Activated CD8-positive, alpha-beta T cell treated with anti-CD3 and anti-CD28 coated beads for 36 hours (primary cell): ENCODE results near the gene TCF19. TPM values are rescaled to one million over a fixed set of nuclear protein-coding genes. Genes with fewer than 3 reads are reported as not detected.

Source experiments
- ATAC-seq: fragments of 200-7000 bp; cut with Tn5 transposase; one replicate; pipeline ENCODE4 v1.10.0; 2021; ENCODE audit warnings: mild to moderate bottlenecking, moderate library complexity
- CTCF ChIA-PET: fragments of 350-600 bp; sonication (Branson Sonifier 250); formaldehyde crosslinking; loops from one replicate; lab custom pipeline; 2021; ENCODE audit warnings: antibody characterized with exemption; lab: Charles Lee
- POLR2A ChIA-PET: fragments of 350-600 bp; sonication (Branson Sonifier 250); formaldehyde crosslinking; loops from one replicate; lab custom pipeline; 2021; ENCODE audit warnings: antibody characterized with exemption; lab: Charles Lee
- DNase-seq: peaks from one replicate; pipeline ENCODE4 v3.0.0-alpha.2; 2020
- H3K27ac Mint-ChIP-seq: one replicate; pipeline ENCODE4 v1.8.0; 2021; ENCODE audit warnings: mild to moderate bottlenecking, mixed read lengths
- H3K27me3 Mint-ChIP-seq: one replicate; pipeline ENCODE4 v1.8.0; 2021; ENCODE audit warnings: mixed read lengths
- H3K36me3 Mint-ChIP-seq: one replicate; pipeline ENCODE4 v1.8.0; 2021; ENCODE audit warnings: low read depth, mixed read lengths
- H3K4me1 Mint-ChIP-seq: one replicate; pipeline ENCODE4 v1.8.0; 2021; ENCODE audit warnings: low read depth, mixed read lengths
- H3K4me3 Mint-ChIP-seq: one replicate; pipeline ENCODE4 v1.8.0; 2021; ENCODE audit warnings: mild to moderate bottlenecking, moderate library complexity, mixed read lengths
- H3K9me3 Mint-ChIP-seq: one replicate; pipeline ENCODE4 v1.8.0; 2021; ENCODE audit warnings: mixed read lengths
- intact Hi-C: fragments of 100-400 bp; cut with micrococcal nuclease; formaldehyde crosslinking; loops from one replicate; pipeline ENCODE4 v1.10.0; 2022
- total RNA-seq, 2 experiments: library from RNA; stranded (reverse); gene quantifications; one replicate each; pipeline ENCODE4 v1.2.3, GENCODE V29; 2021
- TF ChIP-seq, protein P1 (sequence below): fragments of 200-600 bp; IDR thresholded peaks from one replicate; pipeline ENCODE4 v1.8.0; 2022; ENCODE audit warnings: antibody characterized with exemption, mild to moderate bottlenecking

Gene TCF19
- total RNA-seq, 2 experiments from 2014 or later = 91.9 to 92.9 TPM

DNA sequence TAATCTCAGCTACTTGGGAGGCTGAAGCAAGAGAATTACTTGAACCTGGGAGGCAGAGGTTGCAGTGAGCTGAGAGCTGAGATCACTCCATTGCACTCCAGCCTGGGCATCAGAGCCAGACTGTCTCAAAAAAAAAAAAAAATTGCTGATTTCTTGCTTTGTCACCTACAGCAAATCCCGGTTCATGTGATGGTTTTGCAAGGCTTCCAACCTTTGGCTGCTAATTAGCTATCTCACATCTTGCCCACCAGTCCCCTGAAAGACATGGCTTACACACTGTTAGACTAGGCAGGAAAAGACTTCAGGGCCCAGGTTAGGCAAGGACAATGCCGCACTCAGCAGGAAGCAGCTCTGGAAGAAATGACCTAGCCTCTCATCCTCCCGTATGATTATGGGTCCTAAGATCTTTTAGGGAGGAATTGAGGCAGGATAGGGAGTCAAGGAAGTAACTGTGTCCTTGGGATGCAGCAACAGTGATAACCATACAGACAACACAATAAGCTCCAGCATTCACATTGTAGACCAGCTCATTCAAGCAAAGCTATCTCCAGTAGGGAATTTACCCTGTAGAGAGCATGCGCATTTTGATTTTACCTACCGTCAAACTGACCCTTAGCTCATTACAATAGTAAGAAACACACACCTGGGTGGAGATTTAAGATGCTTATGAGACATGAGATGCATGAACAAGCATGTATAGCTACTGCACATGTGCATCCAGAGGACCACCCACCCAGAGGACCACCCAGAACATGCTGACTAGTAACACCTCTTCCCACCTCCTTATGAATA, 52.5 kb downstream of the TCF19 start:
- POLR2A ChIA-PET = interaction anchor here (0.6 kb wide), 2 partner anchors 97 to 232 kb away, joined by 3 read pairs; no protein-coding TSS in a partner anchor
- Mint-ChIP-seq H3K36me3 (no peaks in the 10 kb centered on the region), H3K27ac (no peak overlapping the region), H3K9me3 (no peaks in the 10 kb centered on the region), H3K4me3 (no peak overlapping the region), H3K27me3 (no peaks in the 10 kb centered on the region), H3K4me1 (peaks cover 5% of the 10 kb centered on the region)
- TF ChIP-seq, protein P1, sequence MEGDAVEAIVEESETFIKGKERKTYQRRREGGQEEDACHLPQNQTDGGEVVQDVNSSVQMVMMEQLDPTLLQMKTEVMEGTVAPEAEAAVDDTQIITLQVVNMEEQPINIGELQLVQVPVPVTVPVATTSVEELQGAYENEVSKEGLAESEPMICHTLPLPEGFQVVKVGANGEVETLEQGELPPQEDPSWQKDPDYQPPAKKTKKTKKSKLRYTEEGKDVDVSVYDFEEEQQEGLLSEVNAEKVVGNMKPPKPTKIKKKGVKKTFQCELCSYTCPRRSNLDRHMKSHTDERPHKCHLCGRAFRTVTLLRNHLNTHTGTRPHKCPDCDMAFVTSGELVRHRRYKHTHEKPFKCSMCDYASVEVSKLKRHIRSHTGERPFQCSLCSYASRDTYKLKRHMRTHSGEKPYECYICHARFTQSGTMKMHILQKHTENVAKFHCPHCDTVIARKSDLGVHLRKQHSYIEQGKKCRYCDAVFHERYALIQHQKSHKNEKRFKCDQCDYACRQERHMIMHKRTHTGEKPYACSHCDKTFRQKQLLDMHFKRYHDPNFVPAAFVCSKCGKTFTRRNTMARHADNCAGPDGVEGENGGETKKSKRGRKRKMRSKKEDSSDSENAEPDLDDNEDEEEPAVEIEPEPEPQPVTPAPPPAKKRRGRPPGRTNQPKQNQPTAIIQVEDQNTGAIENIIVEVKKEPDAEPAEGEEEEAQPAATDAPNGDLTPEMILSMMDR = no peak
- CTCF ChIA-PET = interaction anchor here (1.0 to 1.9 kb wide), 4 partner anchors 25 to 232 kb away, joined by 3 to 6 read pairs (median 4); no protein-coding TSS in a partner anchor
- DNase-seq = no peak
- ATAC-seq = no peak
- intact Hi-C loops = no loop called here

Other genes with a start within 250 kb of the TCF19 start
- 10 to 100 TPM; 83.0 to 84.0 TPM for gene VARS2, start 244.4 kb upstream of the TCF19 start, total RNA-seq
- not detected for gene SFTA2, start 226.4 kb upstream of the TCF19 start, total RNA-seq
- gene MUCL3, start 217.6 kb upstream of the TCF19 start, total RNA-seq = not detected
- gene MUC21, start 174.9 kb upstream of the TCF19 start, total RNA-seq = not detected
- gene MUC22, start 148.1 kb upstream of the TCF19 start, total RNA-seq = not detected
- gene C6orf15, start 46.0 kb upstream of the TCF19 start, total RNA-seq = not detected
- not detected for gene PSORS1C1, start 43.8 kb upstream of the TCF19 start, total RNA-seq
- not detected for gene CDSN, start 38.1 kb upstream of the TCF19 start, total RNA-seq
- gene PSORS1C2, start 19.5 kb upstream of the TCF19 start, total RNA-seq = not detected
- gene CCHCR1, start 787 bp upstream of the TCF19 start, total RNA-seq = 10 to 100 TPM; 39.2 to 39.8 TPM
- not detected for gene POU5F1, start 12.1 kb downstream of the TCF19 start, total RNA-seq
- gene HLA-C, start 113.5 kb downstream of the TCF19 start, total RNA-seq = 100 to 1,000 TPM; 833 to 860 TPM
- gene HLA-B, start 198.6 kb downstream of the TCF19 start, total RNA-seq = 1,000 to 10,000 TPM; 2,892 to 2,968 TPM
- gene MICA, start 245.0 kb downstream of the TCF19 start, total RNA-seq = 1 to 10 TPM; 5.6 to 6.0 TPM